ENCODE results near the gene MAP3K4.

DNA sequence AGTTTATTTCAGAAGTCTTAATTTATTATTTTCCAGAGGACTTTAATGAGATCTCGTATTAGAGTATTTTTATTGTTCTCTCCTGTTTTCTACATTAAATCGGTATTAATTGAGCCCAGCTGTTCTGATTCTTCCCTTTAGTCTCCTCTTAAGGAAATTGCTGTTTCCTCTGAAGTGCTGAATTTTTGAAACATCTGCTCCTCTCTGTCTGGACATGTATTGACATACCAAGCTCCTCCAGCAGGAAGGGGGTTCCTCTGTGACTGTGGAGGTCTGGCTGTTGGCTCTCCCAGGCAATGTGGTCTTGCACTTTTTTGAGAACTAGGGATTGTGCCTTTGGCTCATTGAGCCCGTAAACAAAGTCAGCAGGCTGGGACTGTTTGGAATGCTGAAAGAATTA is 74.9 kb downstream of the MAP3K4 start:
- no peak for TF ChIP-seq CTCF (IDR thresholded peaks at IDR 0.05 in 8 of 11, conservative IDR thresholded peaks at IDR 0.05 in 3 of 11)
- TF ChIP-seq POLR2A (IDR thresholded peaks at IDR 0.05), result no peak
- no peak for TF ChIP-seq POLR2AphosphoS5 (IDR thresholded peaks at IDR 0.05)

Measured in spleen (tissue), 7 donors.